K562 (cell line): ENCODE results near the gene ADD1. TPM values are rescaled to one million over a fixed set of nuclear protein-coding genes. Genes with fewer than 3 reads are reported as not detected.

Experiments
- ATAC-seq: fragments of 200-7000 bp; cut with Tn5 transposase; 3 replicates; pipeline ENCODE4 v1.9.1; 2020; ENCODE audit warnings: moderate library complexity
- BruUV-seq: library from RNA; stranded (reverse); fragments of 400-500 nt; replicated peaks from 2 replicates; lab custom pipeline; 2021; lab: Mats Ljungman, UMichigan
- CTCF ChIA-PET: fragments of 300-600 bp; formaldehyde crosslinking; extraction: SDS; loops from one replicate; lab custom pipeline; 2021; ENCODE audit warnings: low intra/inter-chr PET ratio; lab: Yijun Ruan, JAX
- POLR2A ChIA-PET: fragments of 300-600, 350-650 bp; sonication (Branson Sonifier 250); formaldehyde crosslinking; extraction: SDS; loops from one replicate; lab custom pipeline; 2021; ENCODE audit warnings: antibody characterized with exemption, inconsistent platforms; lab: Yijun Ruan, JAX
- DNase-seq, 4 experiments: peaks; one replicate each; pipeline versions ENCODE4 v3.0.0 to v3.0.0-alpha.2; 2011 to 2018; ENCODE audit warnings: low spot score in 3 of 4, mixed read lengths in 3 of 4; ENCODE audit errors: extremely low read depth in 1 of 4
- FAIRE-seq: peaks from 2 replicates; lab custom pipeline; 2011; peaks lifted over from hg19 to GRCh38; lab: Jason Lieb, UNC
- H2AFZ ChIP-seq: 2 replicates; pipeline ENCODE4 v1.6.0; 2011; ENCODE audit warnings: low read depth, low read length, control low read depth, inconsistent platforms
- H3K27ac ChIP-seq: fragments of 200-600 bp; 3 replicates; pipeline ENCODE4 v1.8.0; 2011; ENCODE audit warnings: low read depth, mild to moderate bottlenecking, control low read depth, inconsistent platforms, low read length, moderate library complexity, mixed read lengths; ENCODE audit errors: extremely low read depth
- H3K27me3 ChIP-seq, 2 experiments: fragments of 300-600 bp in 1 of 2; 2 replicates in 1 of 2; 3 replicates in 1 of 2; pipeline versions ENCODE4 v1.6.0 to v1.8.0; 2011; ENCODE audit warnings: inconsistent platforms in 2 of 2, low read length in 2 of 2, mild to moderate bottlenecking in 1 of 2, mixed read lengths in 1 of 2, moderate library complexity in 1 of 2; ENCODE audit not compliant: control insufficient read depth in 2 of 2, insufficient read depth in 2 of 2
- H3K36me3 ChIP-seq: fragments of 300-600 bp; 3 replicates; pipeline ENCODE4 v1.8.0; 2011; ENCODE audit warnings: mild to moderate bottlenecking, low read length, inconsistent platforms; ENCODE audit not compliant: control insufficient read depth, insufficient read depth
- H3K4me1 ChIP-seq, 2 experiments: fragments of 200-600 bp in 1 of 2; replicated peaks in 1 of 2; 2 replicates in 1 of 2; 3 replicates in 1 of 2; pipeline versions ENCODE4 v1.5.1 to v1.8.0; 2011; ENCODE audit warnings: inconsistent platforms in 2 of 2, low read length in 2 of 2, mild to moderate bottlenecking in 1 of 2, mixed read lengths in 1 of 2, moderate library complexity in 1 of 2; ENCODE audit not compliant: control insufficient read depth in 2 of 2, insufficient read depth in 2 of 2
- H3K4me2 ChIP-seq: 2 replicates; pipeline ENCODE4 v1.6.1; 2011; ENCODE audit warnings: low read length, control low read depth, inconsistent platforms, mixed read lengths; ENCODE audit not compliant: insufficient read depth
- H3K4me3 ChIP-seq: fragments of 200-600 bp; sonication (generic), shearing (Covaris generic); 2 replicates; pipeline ENCODE4 v1.5.1; 2016; ENCODE audit warnings: control low read depth, inconsistent platforms
- H3K79me2 ChIP-seq: fragments of 200-600 bp; 3 replicates; pipeline ENCODE4 v1.8.0; 2011; ENCODE audit warnings: low read length, inconsistent platforms; ENCODE audit not compliant: control insufficient read depth, insufficient read depth
- H3K9ac ChIP-seq, 2 experiments: 2 replicates each; pipeline versions ENCODE4 v1.6.0 to v1.6.1; 2011; ENCODE audit warnings: low read depth in 2 of 2, low read length in 2 of 2, control low read depth in 1 of 2, inconsistent platforms in 1 of 2, mild to moderate bottlenecking in 1 of 2, mixed read lengths in 1 of 2; ENCODE audit not compliant: insufficient read depth in 1 of 2
- H3K9me1 ChIP-seq: one replicate; pipeline ENCODE4 v1.6.0; 2011; ENCODE audit warnings: inconsistent platforms, mild to moderate bottlenecking, low read length, moderate library complexity; ENCODE audit not compliant: control insufficient read depth, insufficient read depth
- H3K9me3 ChIP-seq: replicated peaks from 2 replicates; pipeline ENCODE4 v1.5.1; 2011; ENCODE audit warnings: low read depth, low read length, inconsistent platforms; ENCODE audit not compliant: control insufficient read depth, insufficient read depth
- H4K20me1 ChIP-seq: replicated peaks from 2 replicates; pipeline ENCODE4 v1.6.1; 2011; ENCODE audit warnings: low read length, inconsistent platforms, mixed read lengths; ENCODE audit not compliant: control insufficient read depth, insufficient read depth
- BCL6 ChIP-seq: fragments of 250-450 bp; sonication (Bioruptor Pico); IDR thresholded peaks from 2 replicates; pipeline ENCODE4 v1.4.0; 2020
- CC2D1A ChIP-seq: fragments of 450-650 bp; IDR thresholded peaks from 2 replicates; pipeline ENCODE4 v1.6.1; 2017; ENCODE audit warnings: mild to moderate bottlenecking
- FOXA3 ChIP-seq, 2 experiments: fragments of 450-650 bp in 1 of 2; sonication (generic) in 1 of 2; formaldehyde crosslinking; IDR thresholded peaks in 1 of 2; conservative IDR thresholded peaks in 1 of 2; 2 replicates each; pipeline versions ENCODE4 v1.4.0 to v1.8.0; 2020 to 2022; ENCODE audit warnings: mild to moderate bottlenecking in 2 of 2, missing genetic modification reagents in 1 of 2
- GATA2 ChIP-seq: sonication (generic); formaldehyde crosslinking; IDR thresholded peaks from 2 replicates; pipeline ENCODE4 v1.4.0; 2020; ENCODE audit warnings: mild to moderate bottlenecking, missing genetic modification reagents
- HNRNPL ChIP-seq: fragments of 200-400 bp; formaldehyde crosslinking; IDR thresholded peaks from 2 replicates; pipeline ENCODE4 v1.6.1; 2017; ENCODE audit warnings: low read depth, mild to moderate bottlenecking, low read length
- MYBL2 ChIP-seq, 2 experiments: fragments of 450-650 bp in 1 of 2; sonication (generic) in 1 of 2; formaldehyde crosslinking in 1 of 2; IDR thresholded peaks; 2 replicates each; pipeline versions ENCODE4 v1.6.1 to v1.8.1; 2017 to 2022; ENCODE audit warnings: borderline replicate concordance in 1 of 2, inconsistent platforms in 1 of 2, low read depth in 1 of 2, mild to moderate bottlenecking in 1 of 2, missing genetic modification reagents in 1 of 2, moderate library complexity in 1 of 2
- POLR2G ChIP-seq: fragments of 200-400 bp; formaldehyde crosslinking; IDR thresholded peaks from 2 replicates; pipeline ENCODE4 v1.6.1; 2017; ENCODE audit warnings: low read depth, mild to moderate bottlenecking, antibody characterized with exemption, low read length, moderate library complexity
- ZNF143 ChIP-seq: sonication (generic); formaldehyde crosslinking; IDR thresholded peaks from 2 replicates; pipeline ENCODE4 v1.9.0; 2022; ENCODE audit warnings: mild to moderate bottlenecking, missing genetic modification reagents
- WGBS: fragments of 100-300 bp; shearing (Covaris generic); methylation state at CpG from one replicate; pipeline ENCODE4 v1.1.6; 2016; ENCODE audit warnings: low coverage, mixed read lengths; ENCODE audit not compliant: insufficient coverage; ENCODE audit errors: missing lambda C conversion rate; 5-methylcytosine and 5-hydroxymethylcytosine counted together
- in situ Hi-C: fragments of 300-500 bp; cut with MboI; formaldehyde crosslinking; loops from 4 replicates; pipeline ENCODE4 v1.15.0; 2018; ENCODE audit warnings: inconsistent platforms, mixed read lengths
- intact Hi-C: fragments of 100-400 bp; cut with micrococcal nuclease; formaldehyde crosslinking; loops from 2 replicates; pipeline ENCODE4 v1.14.2; 2022
- polyA plus RNA-seq, 8 experiments: library from polyadenylated mRNA; depleted of rRNA in 4 of 8; stranded (reverse) in 5 of 8; unstranded in 3 of 8; fragments of >200 nt; fragmentation: Nextera tagmentation in 2 of 8; fragmentation: Illumina TruSeq in 1 of 8; extraction: Ambion mirVana in 2 of 8; extraction: Trizol in 1 of 8; gene quantifications; 2 replicates each; pipeline versions ENCODE4 v1.2.1 to v1.2.3, GENCODE V29; 2011 to 2014; ENCODE audit warnings: inconsistent platforms in 1 of 8, missing spikeins in 1 of 8
- total RNA-seq, 7 experiments: library from RNA; depleted of rRNA in 6 of 7; stranded (reverse); fragments of >200 nt in 6 of 7; fragmentation: Illumina TruSeq in 2 of 7; extraction: Trizol in 2 of 7; gene quantifications; 2 replicates each; pipeline versions ENCODE4 v1.2.1 to v1.2.3, GENCODE V29; 2011 to 2021; ENCODE audit warnings: low replicate concordance in 1 of 7
- TF ChIP-seq, protein P1 (sequence below): fragments of 450-650 bp; IDR thresholded peaks from 2 replicates; pipeline ENCODE4 v1.6.1; 2016; ENCODE audit warnings: low read depth
- TF ChIP-seq, protein P2 (sequence below): sonication (generic); formaldehyde crosslinking; IDR thresholded peaks from 2 replicates; pipeline ENCODE4 v1.8.0; 2022; ENCODE audit warnings: missing genetic modification reagents, mild to moderate bottlenecking, moderate library complexity, borderline replicate concordance
- TF ChIP-seq, protein P3 (sequence below): sonication (generic); formaldehyde crosslinking; IDR thresholded peaks from 2 replicates; pipeline ENCODE4 v1.9.0; 2022; ENCODE audit warnings: mild to moderate bottlenecking, missing genetic modification reagents

ADD1 gene
- total and polyA plus RNA-seq, 9 of the 15 experiments (the other 6 are each of a cell fraction or from before 2014, with no cell fraction given), result 17.5 to 153 (median 74.0) TPM

GRCh38 chr4:2933566-2934076, 90.0 kb downstream of the ADD1 start:
- ChIA-PET CTCF (interaction anchor here (0.6 kb wide), 1 partner anchor 233 kb away, joined by 4 read pairs; no protein-coding TSS in a partner anchor), POLR2A (no interaction called here)
- 0 out of 2 replicates have a peak overlapping the region, but pooled peaks have one; percentile 56 for H2AFZ ChIP-seq
- ATAC-seq (no peak), FAIRE-seq (no peak), DNase-seq (no peak)
- 51% methylated on average over 23 of the region's 31 CpGs for WGBS
- H3K4me1 ChIP-seq, result peaks cover 17 to 64% of the 10 kb centered on the region in 2 experiments; a peak in 4 of 5 replicates
- no peaks in the 10 kb centered on the region for H3K9me1 ChIP-seq
- H3K27me3 ChIP-seq, result no peaks in the 10 kb centered on the region
- in situ Hi-C loops (no loop called here), intact Hi-C loops (no loop called here)
- H3K79me2 ChIP-seq, result peaks cover 28% of the 10 kb centered on the region; the same call in 2 of the 3 replicates
- H4K20me1 ChIP-seq, result peaks cover 17% of the 10 kb centered on the region; the same call in 1 of the 2 replicates
- peak overlapping the region; percentile 56 for H3K4me3 ChIP-seq
- BruUV-seq, result TSS peak; percentile 23
- peaks cover 62% of the 10 kb centered on the region for H3K36me3 ChIP-seq
- H3K9ac ChIP-seq, result peak overlapping the region; percentile 42 to 92; a peak in 3 of 4 replicates
- peak overlapping the region; percentile 64 for H3K27ac ChIP-seq
- no peaks in the 10 kb centered on the region for H3K9me3 ChIP-seq
- H3K4me2 ChIP-seq, result peak overlapping the region; percentile 67; the same call in 1 of the 2 replicates
- TF ChIP-seq, protein P1, sequence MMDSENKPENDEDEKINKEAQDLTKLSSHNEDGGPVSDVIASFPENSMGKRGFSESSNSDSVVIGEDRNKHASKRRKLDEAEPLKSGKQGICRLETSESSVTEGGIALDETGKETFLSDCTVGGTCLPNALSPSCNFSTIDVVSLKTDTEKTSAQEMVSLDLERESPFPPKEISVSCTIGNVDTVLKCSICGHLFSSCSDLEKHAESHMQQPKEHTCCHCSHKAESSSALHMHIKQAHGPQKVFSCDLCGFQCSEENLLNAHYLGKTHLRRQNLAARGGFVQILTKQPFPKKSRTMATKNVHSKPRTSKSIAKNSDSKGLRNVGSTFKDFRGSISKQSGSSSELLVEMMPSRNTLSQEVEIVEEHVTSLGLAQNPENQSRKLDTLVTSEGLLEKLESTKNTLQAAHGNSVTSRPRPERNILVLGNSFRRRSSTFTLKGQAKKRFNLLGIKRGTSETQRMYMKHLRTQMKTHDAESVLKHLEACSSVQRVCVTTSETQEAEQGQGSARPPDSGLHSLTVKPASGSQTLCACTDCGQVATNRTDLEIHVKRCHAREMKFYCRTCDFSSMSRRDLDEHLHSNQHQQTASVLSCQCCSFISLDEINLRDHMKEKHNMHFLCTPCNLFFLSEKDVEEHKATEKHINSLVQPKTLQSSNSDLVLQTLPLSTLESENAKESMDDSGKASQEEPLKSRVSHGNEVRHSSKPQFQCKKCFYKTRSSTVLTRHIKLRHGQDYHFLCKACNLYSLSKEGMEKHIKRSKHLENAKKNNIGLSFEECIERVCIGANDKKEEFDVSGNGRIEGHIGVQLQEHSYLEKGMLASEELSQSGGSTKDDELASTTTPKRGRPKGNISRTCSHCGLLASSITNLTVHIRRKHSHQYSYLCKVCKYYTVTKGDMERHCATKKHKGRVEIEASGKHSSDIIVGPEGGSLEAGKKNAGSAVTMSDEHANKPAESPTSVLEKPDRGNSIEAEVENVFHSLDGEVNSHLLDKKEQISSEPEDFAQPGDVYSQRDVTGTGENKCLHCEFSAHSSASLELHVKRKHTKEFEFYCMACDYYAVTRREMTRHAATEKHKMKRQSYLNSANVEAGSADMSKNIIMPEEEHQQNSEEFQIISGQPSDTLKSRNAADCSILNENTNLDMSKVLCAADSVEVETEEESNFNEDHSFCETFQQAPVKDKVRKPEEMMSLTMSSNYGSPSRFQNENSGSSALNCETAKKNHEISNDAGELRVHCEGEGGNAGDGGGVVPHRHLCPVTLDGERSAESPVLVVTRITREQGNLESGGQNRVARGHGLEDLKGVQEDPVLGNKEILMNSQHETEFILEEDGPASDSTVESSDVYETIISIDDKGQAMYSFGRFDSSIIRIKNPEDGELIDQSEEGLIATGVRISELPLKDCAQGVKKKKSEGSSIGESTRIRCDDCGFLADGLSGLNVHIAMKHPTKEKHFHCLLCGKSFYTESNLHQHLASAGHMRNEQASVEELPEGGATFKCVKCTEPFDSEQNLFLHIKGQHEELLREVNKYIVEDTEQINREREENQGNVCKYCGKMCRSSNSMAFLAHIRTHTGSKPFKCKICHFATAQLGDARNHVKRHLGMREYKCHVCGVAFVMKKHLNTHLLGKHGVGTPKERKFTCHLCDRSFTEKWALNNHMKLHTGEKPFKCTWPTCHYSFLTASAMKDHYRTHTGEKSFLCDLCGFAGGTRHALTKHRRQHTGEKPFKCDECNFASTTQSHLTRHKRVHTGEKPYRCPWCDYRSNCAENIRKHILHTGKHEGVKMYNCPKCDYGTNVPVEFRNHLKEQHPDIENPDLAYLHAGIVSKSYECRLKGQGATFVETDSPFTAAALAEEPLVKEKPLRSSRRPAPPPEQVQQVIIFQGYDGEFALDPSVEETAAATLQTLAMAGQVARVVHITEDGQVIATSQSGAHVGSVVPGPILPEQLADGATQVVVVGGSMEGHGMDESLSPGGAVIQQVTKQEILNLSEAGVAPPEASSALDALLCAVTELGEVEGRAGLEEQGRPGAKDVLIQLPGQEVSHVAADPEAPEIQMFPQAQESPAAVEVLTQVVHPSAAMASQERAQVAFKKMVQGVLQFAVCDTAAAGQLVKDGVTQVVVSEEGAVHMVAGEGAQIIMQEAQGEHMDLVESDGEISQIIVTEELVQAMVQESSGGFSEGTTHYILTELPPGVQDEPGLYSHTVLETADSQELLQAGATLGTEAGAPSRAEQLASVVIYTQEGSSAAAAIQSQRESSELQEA, result no peak
- TF ChIP-seq HNRNPL, result peak; percentile 70; the same call in 1 of the 2 replicates
- TF ChIP-seq BCL6 (CRISPR knock-in tag), result no peak
- peak; percentile 55 for TF ChIP-seq POLR2G
- no peak for TF ChIP-seq GATA2
- TF ChIP-seq, protein P2, sequence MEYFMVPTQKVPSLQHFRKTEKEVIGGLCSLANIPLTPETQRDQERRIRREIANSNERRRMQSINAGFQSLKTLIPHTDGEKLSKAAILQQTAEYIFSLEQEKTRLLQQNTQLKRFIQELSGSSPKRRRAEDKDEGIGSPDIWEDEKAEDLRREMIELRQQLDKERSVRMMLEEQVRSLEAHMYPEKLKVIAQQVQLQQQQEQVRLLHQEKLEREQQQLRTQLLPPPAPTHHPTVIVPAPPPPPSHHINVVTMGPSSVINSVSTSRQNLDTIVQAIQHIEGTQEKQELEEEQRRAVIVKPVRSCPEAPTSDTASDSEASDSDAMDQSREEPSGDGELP (CRISPR knock-in tag), result peak; percentile 40; the same call in 1 of the 2 replicates
- no peak for TF ChIP-seq ZNF143 (CRISPR knock-in tag)
- TF ChIP-seq MYBL2 (IDR thresholded peaks at IDR 0.05; ENCODE audit: low read depth), result no peak
- no peak for TF ChIP-seq MYBL2 (CRISPR knock-in tag; IDR thresholded peaks at IDR 0.05; ENCODE audit: borderline replicate concordance)
- no peak for TF ChIP-seq CC2D1A
- 0 out of 4 replicates have a peak, but pooled peaks of 1 of the 2 experiments have one; percentile 53 for TF ChIP-seq FOXA3 (CRISPR knock-in tag; conservative IDR thresholded peaks at IDR 0.05 in 1 of 2, IDR thresholded peaks at IDR 0.05 in 1 of 2)
- TF ChIP-seq, protein P3, sequence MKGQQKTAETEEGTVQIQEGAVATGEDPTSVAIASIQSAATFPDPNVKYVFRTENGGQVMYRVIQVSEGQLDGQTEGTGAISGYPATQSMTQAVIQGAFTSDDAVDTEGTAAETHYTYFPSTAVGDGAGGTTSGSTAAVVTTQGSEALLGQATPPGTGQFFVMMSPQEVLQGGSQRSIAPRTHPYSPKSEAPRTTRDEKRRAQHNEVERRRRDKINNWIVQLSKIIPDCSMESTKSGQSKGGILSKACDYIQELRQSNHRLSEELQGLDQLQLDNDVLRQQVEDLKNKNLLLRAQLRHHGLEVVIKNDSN (CRISPR knock-in tag), result 0 out of 2 replicates have a peak, but pooled peaks have one; percentile 23
